HepG2 (cell line): ENCODE measurements around the gene SIRPA. TPM values are rescaled to one million over a fixed set of nuclear protein-coding genes. Genes with fewer than 3 reads are reported as not detected.
A peak's percentile ranks its signal among the peaks of the same experiment; 100 is the strongest.

Experiments
- CHCHD3 ChIP-seq: sonication (generic); formaldehyde crosslinking; IDR thresholded peaks from 2 replicates; pipeline ENCODE4 v1.8.0; 2022; ENCODE audit warnings: mild to moderate bottlenecking, missing genetic modification reagents, moderate library complexity
- FOSL1 ChIP-seq: sonication (generic); formaldehyde crosslinking; IDR thresholded peaks from 2 replicates; pipeline ENCODE4 v1.9.0; 2021; ENCODE audit warnings: missing genetic modification reagents, borderline replicate concordance
- FUBP1 ChIP-seq: sonication (generic); formaldehyde crosslinking; IDR thresholded peaks from 2 replicates; pipeline ENCODE4 v1.5.1; 2020; ENCODE audit warnings: missing genetic modification reagents, mild to moderate bottlenecking, borderline replicate concordance
- HMG20A ChIP-seq: IDR thresholded peaks from 2 replicates; pipeline ENCODE4 v1.6.1; 2016; ENCODE audit warnings: borderline replicate concordance
- ISX ChIP-seq: sonication (generic); formaldehyde crosslinking; conservative IDR thresholded peaks from 2 replicates; pipeline ENCODE4 v1.5.0; 2020; ENCODE audit warnings: missing genetic modification reagents
- JARID2 ChIP-seq: sonication (generic); formaldehyde crosslinking; IDR thresholded peaks from 2 replicates; pipeline ENCODE4 v1.8.1; 2023; ENCODE audit warnings: missing genetic modification reagents, inconsistent platforms; ENCODE audit not compliant: insufficient replicate concordance
- KLF15 ChIP-seq: sonication (generic); formaldehyde crosslinking; IDR thresholded peaks from 2 replicates; pipeline ENCODE4 v1.8.1; 2023; ENCODE audit warnings: borderline replicate concordance, mild to moderate bottlenecking, inconsistent platforms, missing genetic modification reagents, mixed read lengths
- MEF2D ChIP-seq: sonication (generic); formaldehyde crosslinking; IDR thresholded peaks from 2 replicates; pipeline ENCODE4 v1.5.1; 2020; ENCODE audit warnings: mild to moderate bottlenecking, missing genetic modification reagents
- MXD1 ChIP-seq: sonication (generic); formaldehyde crosslinking; IDR thresholded peaks from 2 replicates; pipeline ENCODE4 v1.4.0; 2020; ENCODE audit warnings: mild to moderate bottlenecking, missing genetic modification reagents
- MYC ChIP-seq: sonication (generic); formaldehyde crosslinking; IDR thresholded peaks from 2 replicates; pipeline ENCODE4 v1.9.0; 2021; ENCODE audit warnings: missing genetic modification reagents, borderline replicate concordance
- NFKBIZ ChIP-seq: IDR thresholded peaks from 2 replicates; pipeline ENCODE4 v1.6.1; 2018; ENCODE audit warnings: missing genetic modification reagents, missing compliant biosample characterization
- SOX6 ChIP-seq, 2 experiments: fragments of 450-650 bp in 1 of 2; sonication (generic) in 1 of 2; formaldehyde crosslinking in 1 of 2; IDR thresholded peaks; 2 replicates each; pipeline versions ENCODE4 v1.4.0 to v1.6.1; 2017 to 2020; ENCODE audit warnings: antibody characterized with exemption in 1 of 2, mild to moderate bottlenecking in 1 of 2, missing genetic modification reagents in 1 of 2
- TEAD3 ChIP-seq: optimal IDR thresholded peaks from 2 replicates; pipeline ENCODE3; 2016; ENCODE audit warnings: borderline replicate concordance
- TFDP1 ChIP-seq: IDR thresholded peaks from 2 replicates; pipeline ENCODE4 v1.6.1; 2016; ENCODE audit warnings: missing compliant biosample characterization, missing genetic modification reagents, borderline replicate concordance
- ZBTB38 ChIP-seq: sonication (generic); formaldehyde crosslinking; IDR thresholded peaks from 2 replicates; pipeline ENCODE4 v1.5.1; 2020; ENCODE audit warnings: mild to moderate bottlenecking, missing genetic modification reagents
- ZNF138 ChIP-seq: sonication (generic); formaldehyde crosslinking; IDR thresholded peaks from 2 replicates; pipeline ENCODE4 v1.5.0; 2020; ENCODE audit warnings: mild to moderate bottlenecking, low read depth, missing genetic modification reagents
- ZNF616 ChIP-seq: sonication (generic); formaldehyde crosslinking; IDR thresholded peaks from 2 replicates; pipeline ENCODE4 v1.5.0; 2020; ENCODE audit warnings: low read depth, mild to moderate bottlenecking, missing genetic modification reagents
- ZNF687 ChIP-seq: sonication (generic); formaldehyde crosslinking; IDR thresholded peaks from 2 replicates; pipeline ENCODE4 v1.5.1; 2020; ENCODE audit warnings: mild to moderate bottlenecking, missing genetic modification reagents, moderate library complexity
- ZNF720 ChIP-seq: sonication (generic); formaldehyde crosslinking; IDR thresholded peaks from 2 replicates; pipeline ENCODE4 v1.4.0; 2020; ENCODE audit warnings: missing genetic modification reagents
- ZUFSP ChIP-seq: sonication (generic); formaldehyde crosslinking; IDR thresholded peaks from 2 replicates; pipeline ENCODE4 v1.9.0; 2021; ENCODE audit warnings: missing genetic modification reagents, mild to moderate bottlenecking, borderline replicate concordance
- polyA plus RNA-seq, 8 experiments: library from polyadenylated mRNA; depleted of rRNA in 3 of 8; stranded (reverse) in 7 of 8; unstranded in 1 of 8; fragments of >200 nt; fragmentation: Illumina TruSeq in 4 of 8; extraction: Trizol in 4 of 8; gene quantifications; 2 replicates each; pipeline versions ENCODE4 v1.2.1 to v1.2.3, GENCODE V29; 2011 to 2016; ENCODE audit warnings: low read depth in 4 of 8, missing spikeins in 1 of 8, mixed read lengths in 1 of 8; ENCODE audit not compliant: insufficient read depth in 1 of 8
- total RNA-seq, 5 experiments: library from RNA; depleted of rRNA; stranded (reverse); fragments of >200 nt; fragmentation: Illumina TruSeq; extraction: Trizol; gene quantifications; 2 replicates each; pipeline ENCODE4 v1.2.3, GENCODE V29; 2016; ENCODE audit warnings: low read depth in 1 of 5

SIRPA gene
- total and polyA plus RNA-seq, 2 of the 13 experiments (the other 11 are each of a cell fraction or from before 2014, with no cell fraction given): 7.2 to 17.6 TPM

- peak; percentile 62 for TF ChIP-seq TEAD3 (CRISPR knock-in tag)
- no peak for TF ChIP-seq CHCHD3 (CRISPR knock-in tag)
- TF ChIP-seq ZBTB38: no peak
- 0 out of 2 replicates have a peak, but pooled peaks have one; percentile 19 for TF ChIP-seq HMG20A (CRISPR knock-in tag)
- TF ChIP-seq MEF2D (CRISPR knock-in tag): no peak
- no peak for TF ChIP-seq ZNF138 (CRISPR knock-in tag)
- no peak for TF ChIP-seq ZUFSP
- no peak for TF ChIP-seq FOSL1 (CRISPR knock-in tag)
- no peak for TF ChIP-seq JARID2
- TF ChIP-seq SOX6 (IDR thresholded peaks at IDR 0.05): no peak
- peak; percentile 31; the same call in 1 of the 2 replicates for TF ChIP-seq SOX6 (CRISPR knock-in tag; IDR thresholded peaks at IDR 0.05)
- TF ChIP-seq ZNF687: peak; percentile 31
- no peak; the same call in 1 of the 2 replicates for TF ChIP-seq MYC
- TF ChIP-seq MXD1 (CRISPR knock-in tag): no peak; the same call in 1 of the 2 replicates
- TF ChIP-seq ISX (CRISPR knock-in tag): no peak
- TF ChIP-seq FUBP1 (CRISPR knock-in tag): no peak
- TF ChIP-seq ZNF720 (CRISPR knock-in tag): no peak
- no peak for TF ChIP-seq TFDP1 (CRISPR knock-in tag)
- no peak for TF ChIP-seq KLF15 (CRISPR knock-in tag)
- TF ChIP-seq ZNF616 (CRISPR knock-in tag): no peak
- no peak for TF ChIP-seq NFKBIZ (CRISPR knock-in tag)
Measured at GRCh38 chr20:1900321-1900801, 5.2 kb downstream of the SIRPA start (continued).
